ENCODE measurements around the gene PSMD14. TPM values are rescaled to one million over a fixed set of nuclear protein-coding genes. Genes with fewer than 3 reads are reported as not detected.

Gene PSMD14
- total RNA-seq, 1 donor from 2014 or later = 101 TPM

Small RNA genes within 50 kb of the gene (small RNA-seq; reads per million reads assigned to genes)
- not detected for gene RNA5SP108

Other genes starting within 250 kb of the PSMD14 start
- 89.5 TPM for gene TANK, start 148.0 kb upstream of the PSMD14 start, total RNA-seq
- 53.7 TPM for gene TBR1, start 107.9 kb downstream of the PSMD14 start, total RNA-seq

All from occipital lobe (tissue), 2 donors.